ENCODE data around the gene PFDN2.

Gene PFDN2

GRCh38 chr1:161080441-161081405 lies 37.1 kb downstream of the PFDN2 start:
- H3K4me3 ChIP-seq (ENCODE audit: low read depth, low read length) = no peak overlapping the region
- TF ChIP-seq MZF1 (tag by site-specific recombination; IDR thresholded peaks at IDR 0.05; ENCODE audit: borderline replicate concordance) (no peak), PBX3 (CRISPR knock-in tag; IDR thresholded peaks at IDR 0.05) (no peak), ZNF302 (tag by site-specific recombination; IDR thresholded peaks at IDR 0.05; ENCODE audit: low read depth) (no peak), PRDM10 (tag by site-specific recombination; IDR thresholded peaks at IDR 0.05) (no peak), ZNF654 (tag by site-specific recombination; IDR thresholded peaks at IDR 0.05; ENCODE audit: low read depth) (no peak), ZNF146 (tag by site-specific recombination; IDR thresholded peaks at IDR 0.05) (no peak), ZNF544 (tag by site-specific recombination; IDR thresholded peaks at IDR 0.05) (no peak), ZNF239 (tag by site-specific recombination; IDR thresholded peaks at IDR 0.05) (no peak), SP7 (tag by site-specific recombination; IDR thresholded peaks at IDR 0.05) (no peak), ZNF324 (tag by site-specific recombination; IDR thresholded peaks at IDR 0.05) (no peak), OSR2 (tag by site-specific recombination; IDR thresholded peaks at IDR 0.05) (no peak), ZNF624 (tag by site-specific recombination; IDR thresholded peaks at IDR 0.05) (no peak)
- H3K4me1 ChIP-seq (ENCODE audit: control insufficient read depth, insufficient read depth, low read length) = no peaks in the 10 kb centered on the region; the same call in 1 of the 2 replicates
- POLR2A ChIA-PET = no interaction called here
- no peaks in the 10 kb centered on the region for H3K36me3 ChIP-seq (ENCODE audit: control insufficient read depth in 2 of 2, insufficient read depth in 1 of 2, low read length in 2 of 2)
- no peak overlapping the region for H3K27ac ChIP-seq (ENCODE audit: extremely low read depth, low read depth, low read length)
- CTCF ChIA-PET = interaction anchor here (0.6 kb wide), 1 partner anchor 408 kb away, joined by 3 read pairs; no protein-coding TSS in a partner anchor
- no peaks in the 10 kb centered on the region for H3K9me3 ChIP-seq (ENCODE audit: control insufficient read depth, insufficient read depth, low read depth, low read length)

- H3K36me3 ChIP-seq (ENCODE audit: control insufficient read depth in 2 of 2, insufficient read depth in 1 of 2, low read length in 2 of 2) = no peaks in the 10 kb centered on the region
- no peaks in the 10 kb centered on the region for H3K9me3 ChIP-seq (ENCODE audit: control insufficient read depth, insufficient read depth, low read depth, low read length)
- ChIA-PET POLR2A (no interaction called here), CTCF (interaction anchor here (0.7 kb wide), 1 partner anchor 18 kb away, joined by 10 read pairs; no protein-coding TSS in a partner anchor)
- TF ChIP-seq BCL11A (tag by site-specific recombination; IDR thresholded peaks at IDR 0.05; ENCODE audit: low read depth) (no peak), ZNF184 (tag by site-specific recombination; IDR thresholded peaks at IDR 0.05) (no peak), KLF10 (tag by site-specific recombination; IDR thresholded peaks at IDR 0.05) (no peak), ZNF514 (tag by site-specific recombination; IDR thresholded peaks at IDR 0.05) (no peak), ZIC2 (tag by site-specific recombination; IDR thresholded peaks at IDR 0.05) (no peak), KLF16 (tag by site-specific recombination; IDR thresholded peaks at IDR 0.05) (no peak), ZEB2 (tag by site-specific recombination; IDR thresholded peaks at IDR 0.05) (no peak), OSR2 (tag by site-specific recombination; IDR thresholded peaks at IDR 0.05) (no peak), ZNF596 (tag by site-specific recombination; IDR thresholded peaks at IDR 0.05) (no peak), HOXA7 (CRISPR knock-in tag; IDR thresholded peaks at IDR 0.05; ENCODE audit: borderline replicate concordance) (no peak), TCF7L2 (IDR thresholded peaks at IDR 0.05; ENCODE audit: borderline replicate concordance, low read depth, low read length) (no peak), ZBTB48 (tag by site-specific recombination; IDR thresholded peaks at IDR 0.05) (no peak), ZNF121 (tag by site-specific recombination; IDR thresholded peaks at IDR 0.05) (no peak), ZNF580 (tag by site-specific recombination; IDR thresholded peaks at IDR 0.05) (no peak), ZNF24 (tag by site-specific recombination; IDR thresholded peaks at IDR 0.05) (no peak), ZSCAN16 (tag by site-specific recombination; IDR thresholded peaks at IDR 0.05) (no peak)
- no peak overlapping the region for H3K27ac ChIP-seq (ENCODE audit: extremely low read depth, low read depth, low read length)
- H3K4me1 ChIP-seq (ENCODE audit: control insufficient read depth, insufficient read depth, low read length) = no peaks in the 10 kb centered on the region; the same call in 1 of the 2 replicates
- H3K4me3 ChIP-seq (ENCODE audit: low read depth, low read length) = no peak overlapping the region
These were observed 38.3 kb downstream of the PFDN2 start for GRCh38 chr1:161079436-161080110.

All from HEK293 (cell line).